ENCODE data around the gene NEMF.
A peak's percentile ranks its signal among the peaks of the same experiment; 100 is the strongest.
"Not testable (repeated sequence)": the region's sequence is repeated elsewhere in the genome, so short reads cannot be mapped to it uniquely, and the experiment has no call there.

NEMF gene

DNA sequence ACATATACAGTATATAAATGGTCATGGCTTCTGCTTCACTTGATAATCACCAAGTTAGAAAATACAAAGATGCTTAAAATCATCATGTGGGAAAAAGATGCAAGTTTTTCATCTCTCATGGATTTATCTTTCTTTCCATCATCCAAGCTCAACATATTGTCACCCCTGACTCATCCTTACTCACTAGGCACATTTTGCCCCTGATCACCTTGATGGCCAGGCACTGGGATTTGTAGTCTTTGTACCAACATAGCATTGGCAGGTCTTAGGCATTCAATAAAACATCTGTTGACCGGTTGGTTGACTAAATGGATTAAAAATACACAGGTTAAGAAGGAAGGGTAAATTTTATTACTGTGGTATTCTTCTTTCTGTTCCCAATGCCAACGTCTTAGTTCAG is 56.6 kb downstream of the NEMF start:
- DNase-seq: no peak

DNA sequence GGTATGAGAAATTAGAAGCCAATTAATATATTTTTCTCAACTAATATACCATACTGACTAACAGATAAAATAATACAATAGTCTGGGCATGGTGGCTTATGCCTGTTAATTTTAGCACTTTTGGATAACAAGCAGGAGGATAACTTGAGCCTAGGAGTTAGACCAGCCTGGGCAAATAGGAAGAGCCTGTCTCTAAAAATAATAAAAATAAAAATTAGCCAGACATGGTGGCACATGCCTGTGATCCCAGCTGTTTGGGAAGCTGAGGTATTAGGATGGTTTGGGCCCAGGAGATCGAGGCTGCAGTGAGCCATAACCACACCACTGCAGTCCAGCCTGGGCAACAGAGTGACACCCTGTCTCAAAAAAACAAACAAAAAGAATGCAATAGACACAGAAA is 60.0 kb downstream of the NEMF start:
- no peak for DNase-seq

DNA sequence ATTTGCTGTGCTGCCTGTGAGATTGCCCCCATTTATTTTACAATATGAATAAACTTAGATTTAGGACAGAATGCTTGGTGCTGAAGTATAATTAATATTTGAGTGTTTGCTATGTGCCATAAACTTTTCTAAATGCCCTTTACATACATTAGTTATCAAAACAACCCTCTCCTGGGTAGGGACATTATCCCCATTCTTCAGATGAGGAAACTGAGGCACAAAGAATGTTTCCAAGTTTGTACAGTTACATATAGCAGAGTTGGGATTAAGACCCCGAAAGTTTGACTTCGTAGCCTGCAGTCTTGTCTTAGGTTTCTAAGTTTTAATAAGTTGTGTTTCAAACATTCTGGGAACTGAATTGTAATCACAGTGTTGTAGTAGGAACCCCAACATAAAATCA is 66.3 kb downstream of the NEMF start:
- no peak for DNase-seq

DNA sequence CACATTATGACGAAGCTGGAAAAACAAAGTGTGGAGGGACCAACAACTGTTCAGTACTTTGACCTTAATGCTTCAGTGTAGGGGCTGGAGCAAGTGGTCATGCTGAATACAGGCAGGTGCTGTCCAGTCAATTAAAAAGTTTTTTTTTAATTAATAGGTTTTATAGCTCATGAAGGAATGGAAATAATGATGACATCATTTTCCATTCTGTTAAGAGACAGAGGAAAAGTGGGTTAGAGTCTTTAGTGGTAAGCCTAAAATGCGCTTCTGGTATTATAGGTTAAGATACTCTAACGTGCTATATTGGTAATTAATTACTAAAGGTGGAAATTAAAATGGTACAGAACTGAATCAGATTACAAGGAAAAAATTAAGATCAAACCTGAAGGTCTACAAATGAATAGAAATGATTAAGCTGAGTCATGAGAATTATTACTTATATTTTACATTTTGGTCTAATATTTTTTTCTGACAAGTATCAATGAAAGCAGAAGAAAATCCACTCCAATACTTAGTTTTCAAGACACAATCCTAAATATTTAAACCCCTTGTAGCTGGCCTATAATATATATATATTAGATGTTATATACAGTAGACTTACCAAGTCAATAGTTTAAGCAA is 69.1 kb downstream of the NEMF start:
- DNase-seq: no peak

DNA sequence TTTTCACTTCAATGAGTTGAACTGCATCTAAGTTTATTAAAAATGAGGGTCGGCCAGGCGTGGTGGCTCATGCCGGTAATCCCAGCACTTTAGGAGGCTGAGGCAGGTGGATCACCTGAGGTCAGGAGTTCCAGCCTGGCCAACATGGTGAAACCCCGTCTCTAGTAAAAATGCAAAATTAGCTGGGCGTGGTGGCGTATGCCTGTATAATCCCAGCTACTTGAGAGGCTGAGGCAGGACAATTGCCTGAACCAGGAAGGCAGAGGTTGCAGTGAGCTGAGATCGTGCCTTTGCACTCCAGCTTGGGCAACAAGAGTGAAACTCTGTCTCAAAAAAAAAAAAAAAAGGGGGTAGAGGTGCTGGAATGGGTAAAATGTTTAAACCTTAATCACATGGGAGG is 71.5 kb downstream of the NEMF start:
- DNase-seq: not testable (repeated sequence)

DNA sequence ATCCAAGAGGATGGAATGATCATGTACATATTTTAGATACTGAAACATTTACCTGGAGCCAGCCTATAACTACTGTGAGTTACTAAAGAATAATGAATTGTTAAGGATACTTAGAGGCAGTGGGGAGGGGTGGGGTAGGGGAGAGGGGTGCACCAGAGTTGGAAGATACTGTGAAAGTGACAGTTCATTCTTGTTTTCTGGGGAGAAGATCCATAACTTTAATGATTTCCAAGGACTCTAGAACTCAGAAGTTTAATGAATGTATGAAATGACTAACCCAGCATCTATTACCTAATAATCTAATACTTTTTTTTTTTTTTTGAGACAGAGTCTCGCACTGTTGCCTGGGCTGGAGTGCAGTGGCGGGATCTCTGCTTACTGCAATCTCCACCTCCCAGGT is 74.2 kb downstream of the NEMF start:
- no peak for DNase-seq

DNA sequence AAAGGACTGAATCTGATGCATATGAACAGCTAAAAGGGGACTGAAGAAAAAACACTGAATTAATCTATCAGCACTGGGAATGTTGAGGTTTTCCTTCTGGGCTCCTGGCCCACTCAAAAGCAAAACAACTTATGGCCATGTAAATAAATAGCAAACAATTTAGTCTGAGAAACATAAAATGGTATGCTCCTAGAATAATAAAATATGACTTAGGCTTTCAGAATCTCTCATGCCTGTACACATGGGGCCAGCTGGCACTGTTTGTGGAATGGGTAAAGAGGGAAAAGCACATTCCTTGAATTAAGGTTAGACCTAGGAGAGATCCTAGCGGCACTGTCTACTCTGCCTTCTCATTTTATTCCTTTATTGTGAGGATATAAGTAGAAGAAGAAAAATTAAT is 78.5 kb downstream of the NEMF start:
- DNase-seq: no peak

DNA sequence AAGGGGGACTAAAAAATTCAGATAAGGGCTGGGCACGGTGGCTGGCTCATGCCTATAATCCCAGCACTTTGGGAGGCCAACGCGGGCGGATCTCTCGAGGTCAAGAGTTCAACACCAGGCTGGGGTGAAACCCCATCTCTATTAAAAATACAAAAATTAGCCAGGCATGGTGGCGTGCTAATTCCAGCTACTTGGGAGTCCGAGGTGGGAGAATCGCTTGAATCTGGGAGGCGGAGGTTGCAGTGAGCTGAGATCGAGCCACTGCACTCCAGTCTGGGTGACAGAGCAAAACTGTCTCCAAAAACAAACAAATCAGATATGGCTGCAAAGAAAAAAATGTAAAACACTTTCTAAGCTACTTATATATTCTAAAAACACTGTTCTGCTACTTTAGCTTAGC is 80.9 kb downstream of the NEMF start:
- not testable (repeated sequence) for DNase-seq

DNA sequence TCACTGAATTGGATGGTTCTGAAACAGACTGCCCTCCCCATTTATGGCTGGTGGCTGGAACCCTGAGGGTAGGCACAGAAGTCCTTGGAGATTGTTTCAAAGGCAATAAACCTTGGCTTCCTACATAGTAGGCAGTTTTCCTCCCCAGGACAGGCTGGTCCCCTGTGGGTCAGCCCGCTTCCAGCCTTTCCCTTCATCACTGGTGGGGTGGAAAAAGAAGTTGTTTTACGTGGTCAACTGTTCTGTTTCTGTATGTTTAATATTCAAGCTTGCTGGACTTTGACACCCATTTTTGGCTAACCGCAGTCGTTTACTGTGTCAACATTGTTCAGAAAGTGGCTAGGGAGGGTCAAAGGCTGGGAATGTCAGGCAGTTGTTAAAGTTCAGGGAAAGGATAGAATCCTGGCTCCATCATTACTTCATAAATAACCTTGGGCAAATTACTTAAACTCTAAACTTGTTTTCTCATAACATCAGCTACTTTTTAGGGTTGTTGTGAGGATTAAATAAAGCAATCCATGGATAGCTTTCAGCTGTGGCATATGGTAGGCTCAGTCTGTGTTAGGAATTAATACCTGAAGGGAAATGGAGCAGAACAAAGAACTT is 82.3 kb downstream of the NEMF start:
- DNase-seq: no peak

DNA sequence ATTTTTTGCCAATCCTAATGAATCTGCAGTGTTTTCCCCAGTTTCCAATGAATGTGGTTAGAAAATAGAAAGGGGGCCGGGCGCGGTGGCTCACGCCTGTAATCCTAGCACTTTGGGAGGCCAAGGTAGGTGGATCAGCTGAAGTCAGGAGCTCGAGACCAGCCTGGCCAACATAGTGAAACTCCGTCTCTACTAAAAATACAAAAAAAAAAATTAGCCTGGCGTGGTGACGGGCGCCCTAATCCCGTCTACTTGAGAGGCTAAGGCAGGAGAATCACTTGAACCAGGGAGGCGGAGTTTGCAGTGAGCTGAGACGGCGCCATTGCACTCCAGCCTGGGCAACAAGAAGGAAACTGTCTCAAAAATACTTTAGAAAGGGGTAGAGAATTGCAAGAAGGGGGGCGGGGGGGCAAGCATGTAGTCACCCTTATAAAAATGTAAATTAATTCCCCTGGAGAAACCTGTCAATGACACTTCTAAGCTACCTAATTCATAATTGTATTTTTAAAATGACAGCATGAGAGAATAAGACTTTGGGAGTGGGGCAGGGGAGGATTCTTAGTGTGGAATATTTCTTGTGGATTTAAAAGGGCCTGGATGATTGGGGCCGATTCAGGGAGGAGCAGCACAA is 82.9 kb downstream of the NEMF start:
- no peak for DNase-seq

DNA sequence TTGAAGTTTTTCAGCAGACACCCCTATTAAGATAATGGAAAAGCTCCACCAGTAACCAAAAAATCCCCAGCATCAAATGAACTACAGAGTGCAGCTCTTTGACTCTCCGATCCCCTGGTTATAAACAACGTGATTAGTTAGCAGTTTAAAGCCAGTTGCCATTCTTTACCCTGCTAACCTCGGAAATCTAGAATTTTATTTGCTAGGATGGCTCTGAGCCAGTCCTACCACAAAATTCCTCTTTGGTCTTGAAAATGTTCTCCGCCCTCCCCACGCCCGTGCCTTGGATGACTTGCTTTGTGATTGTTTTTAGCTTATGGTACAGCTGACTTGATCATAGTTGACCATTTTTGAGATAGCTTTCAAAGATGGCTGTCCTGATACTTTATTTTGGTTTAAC is 83.4 kb downstream of the NEMF start:
- DNase-seq: no peak

DNA sequence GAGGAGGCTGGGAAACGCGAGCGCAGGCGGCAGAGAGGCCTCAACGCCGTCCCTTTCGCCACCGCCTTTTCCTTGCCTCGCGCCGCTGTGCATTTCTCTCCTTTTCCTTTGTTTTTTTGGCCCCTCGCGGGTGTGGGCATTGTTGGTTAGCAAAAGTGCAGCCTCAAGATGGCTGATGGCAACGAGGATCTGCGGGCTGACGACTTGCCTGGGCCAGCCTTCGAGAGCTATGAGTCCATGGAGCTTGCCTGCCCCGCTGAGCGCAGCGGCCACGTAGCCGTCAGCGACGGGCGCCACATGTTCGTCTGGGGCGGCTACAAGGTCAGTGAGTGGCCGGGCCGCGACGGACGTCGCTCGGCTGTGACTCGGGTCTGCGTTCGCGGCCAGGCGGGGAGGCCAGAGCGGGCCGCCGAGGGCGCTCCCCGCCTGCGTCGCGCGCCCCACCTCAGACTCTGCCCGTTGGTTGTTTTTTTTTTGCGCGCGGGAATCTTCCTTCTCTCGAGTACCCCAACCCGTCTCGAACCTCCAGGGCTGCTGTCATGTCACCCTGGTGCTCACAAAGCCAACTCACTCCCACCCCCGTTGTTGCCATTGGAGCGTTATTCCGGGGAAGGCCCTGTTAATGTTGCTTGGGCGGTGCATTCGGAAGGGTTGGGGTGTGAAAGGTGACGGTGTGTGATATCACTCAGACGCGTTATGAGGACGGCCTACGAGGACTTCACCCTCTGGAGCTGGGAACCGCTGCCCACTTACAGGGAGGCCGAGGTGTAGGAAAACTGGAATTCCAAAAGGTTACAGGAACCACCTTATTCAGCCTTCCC is 84.1 kb downstream of the NEMF start:
- peak; percentile 75 to 82 for DNase-seq

DNA sequence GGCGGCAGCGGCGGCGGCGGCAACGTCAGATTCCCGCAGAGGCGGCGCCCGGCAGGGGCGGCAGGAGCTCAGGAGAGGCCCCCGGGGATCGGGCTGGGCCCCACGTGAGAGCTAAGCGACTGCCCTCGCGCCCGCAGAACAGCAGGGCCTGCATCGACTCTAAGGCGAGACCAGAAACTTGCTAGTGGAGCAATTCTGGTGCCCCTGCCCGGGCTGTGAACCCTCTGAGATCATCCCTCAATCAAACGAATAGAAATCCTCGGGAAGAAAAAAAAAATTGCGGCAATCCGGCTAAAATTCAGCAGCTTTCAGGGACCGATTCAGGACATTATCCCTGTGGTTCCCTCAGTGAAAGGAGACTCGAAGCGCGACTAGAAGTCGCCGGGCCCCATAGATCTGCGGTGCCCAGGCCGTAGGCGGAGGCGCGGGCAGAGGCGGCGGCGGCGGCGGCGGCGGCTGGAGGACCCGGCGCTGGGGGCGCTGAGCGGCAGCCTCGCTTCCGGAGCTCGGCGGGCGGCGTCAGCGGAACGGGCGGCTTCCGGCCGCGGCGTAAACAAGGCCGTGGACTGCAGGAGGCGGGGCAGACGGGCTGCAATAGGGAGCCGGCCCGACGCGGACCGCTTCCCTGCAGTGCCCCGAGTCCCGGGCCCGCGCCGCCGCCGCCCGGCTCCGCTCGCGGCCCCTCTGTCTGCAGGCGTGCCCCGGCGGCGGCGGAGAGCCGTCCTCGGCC is 84.9 kb downstream of the NEMF start, which contains the start of gene KLHDC2:
Gene KLHDC2, plus strand, starts transcription at position 583 of the 730 bp plus-strand sequence. CDS start 316 bp downstream, outside the sequence.
- peak; percentile 87 to 91 for DNase-seq

DNA sequence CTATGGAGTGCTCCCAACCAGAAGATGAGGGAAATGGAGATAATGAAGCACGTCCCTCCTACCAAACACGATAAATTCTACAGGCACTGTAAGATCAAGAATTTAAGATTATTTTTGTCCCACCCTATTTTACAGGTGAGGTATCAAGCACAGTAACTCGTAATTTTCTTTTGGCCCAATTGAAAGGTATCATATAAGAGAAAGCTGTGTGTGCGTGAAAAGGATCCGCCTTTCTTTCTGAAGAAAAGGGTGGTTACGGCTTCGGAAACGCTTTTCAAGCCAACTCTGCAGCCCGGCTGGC is 85.4 kb downstream of the NEMF start:
- DNase-seq: no peak

DNA sequence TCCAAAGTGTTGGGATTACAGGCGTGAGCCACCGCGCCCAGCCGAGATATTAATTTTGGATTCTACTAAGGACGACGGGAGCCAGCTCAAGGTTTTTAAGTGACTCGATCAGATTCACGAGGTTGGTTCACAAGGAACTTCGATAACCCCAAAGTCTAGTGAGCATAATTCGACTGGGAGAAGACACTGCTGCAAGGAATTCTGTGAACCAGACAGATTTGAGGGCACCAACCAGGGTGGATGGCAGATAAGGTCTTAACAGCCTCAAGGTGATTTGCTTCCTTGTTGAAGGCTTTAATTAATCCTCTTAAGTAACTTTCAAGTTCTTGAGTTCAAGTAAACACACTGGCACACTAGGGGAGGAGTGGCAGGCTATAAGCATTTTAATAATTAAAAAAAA is 85.7 kb downstream of the NEMF start:
- DNase-seq: no peak

DNA sequence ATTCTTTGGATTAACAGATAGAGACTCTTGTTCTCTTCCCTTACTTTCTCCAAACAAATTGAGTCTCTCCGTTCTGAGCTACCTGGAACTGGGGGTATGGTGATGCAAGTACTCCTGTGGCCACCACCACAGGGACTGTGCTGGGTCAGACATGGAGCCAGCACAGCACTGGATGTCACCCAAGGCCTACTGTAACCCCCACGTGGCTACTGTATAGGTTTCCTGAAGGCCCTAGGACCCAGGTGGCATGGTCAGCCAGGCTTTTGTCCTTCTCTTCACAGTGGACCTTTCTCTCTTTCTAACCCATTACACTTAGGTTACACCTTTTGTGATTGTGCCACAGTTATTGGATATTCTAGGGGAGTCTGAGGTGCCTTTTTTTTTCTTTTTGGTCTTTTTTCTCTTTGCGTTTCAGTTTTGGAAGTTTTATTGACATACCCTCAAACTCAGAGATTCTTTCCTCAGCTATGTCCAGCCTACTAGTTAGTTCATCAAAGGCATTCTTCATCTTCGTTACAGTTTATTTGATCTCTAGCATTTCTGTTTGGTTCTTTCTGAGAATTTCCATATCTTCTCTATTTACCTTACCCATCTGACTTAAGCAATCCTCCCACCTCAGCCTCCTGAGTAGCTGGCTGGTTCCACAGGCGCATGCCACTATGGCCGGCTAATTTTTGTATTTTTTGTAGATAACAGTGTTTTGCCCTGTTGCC is 90.6 kb downstream of the NEMF start:
- DNase-seq: no peak

DNA sequence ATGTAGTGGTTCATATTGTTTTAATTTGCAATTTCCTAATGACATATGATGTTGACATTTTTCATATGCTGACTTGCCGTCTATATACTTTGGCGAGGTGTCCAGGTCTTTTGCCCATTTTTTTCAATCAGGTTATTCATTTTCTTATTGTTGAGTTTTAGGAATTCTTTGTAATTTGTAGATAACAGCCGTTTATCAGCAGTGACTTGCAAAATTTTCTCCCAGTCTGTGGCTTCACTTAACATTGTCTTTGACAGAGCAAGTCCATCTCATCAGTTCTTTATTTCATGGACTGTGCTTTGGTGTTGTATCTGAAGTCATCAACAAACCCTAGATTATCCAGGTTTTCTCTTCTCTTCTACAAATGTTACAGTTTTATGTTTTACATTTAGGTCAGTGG is 97.2 kb downstream of the NEMF start:
- no peak for DNase-seq

DNA sequence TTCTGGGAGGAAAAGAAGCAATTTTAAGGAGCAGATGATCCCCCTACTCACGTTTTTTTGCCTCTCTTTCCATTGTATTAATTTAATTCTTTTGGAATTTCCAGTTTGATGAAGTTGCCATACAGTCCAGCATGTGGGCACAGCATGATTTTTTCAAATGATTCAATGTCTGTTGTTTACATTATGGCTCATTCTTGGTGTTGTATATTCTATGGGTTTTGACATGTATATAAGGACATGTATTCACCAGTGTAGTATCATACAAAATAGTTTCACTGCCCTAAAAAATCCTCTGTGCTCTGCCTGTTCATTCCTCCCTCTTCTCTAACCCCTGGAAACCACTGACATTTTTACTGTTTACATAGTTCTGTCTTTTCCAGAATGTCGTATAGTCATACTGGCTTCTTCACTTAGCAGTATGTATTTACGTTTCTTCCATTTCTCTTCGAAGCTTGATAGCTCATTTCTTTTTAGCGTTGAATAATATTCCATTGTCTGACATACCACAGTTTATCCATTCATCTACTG is 98.0 kb downstream of the NEMF start:
- DNase-seq: no peak

DNA sequence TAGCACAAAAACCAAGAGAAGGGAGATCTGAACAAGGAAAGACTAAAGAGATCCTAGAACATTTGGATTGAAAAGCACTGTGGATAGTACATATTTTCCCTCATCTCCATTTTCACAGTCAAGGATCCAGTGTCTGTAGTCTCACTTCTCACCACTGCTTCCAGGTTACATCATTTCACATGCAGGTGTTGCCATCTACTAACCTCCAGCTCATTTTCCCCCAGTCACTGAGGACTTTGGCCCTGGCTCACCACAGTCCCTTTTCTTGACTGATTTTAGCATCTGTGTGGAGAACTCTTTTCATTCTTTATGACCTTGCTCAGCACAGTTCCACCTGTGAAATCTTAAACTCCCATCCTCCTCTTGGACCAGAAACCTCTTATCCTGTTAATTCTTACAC is 106.1 kb downstream of the NEMF start:
- not testable (repeated sequence) for DNase-seq

DNA sequence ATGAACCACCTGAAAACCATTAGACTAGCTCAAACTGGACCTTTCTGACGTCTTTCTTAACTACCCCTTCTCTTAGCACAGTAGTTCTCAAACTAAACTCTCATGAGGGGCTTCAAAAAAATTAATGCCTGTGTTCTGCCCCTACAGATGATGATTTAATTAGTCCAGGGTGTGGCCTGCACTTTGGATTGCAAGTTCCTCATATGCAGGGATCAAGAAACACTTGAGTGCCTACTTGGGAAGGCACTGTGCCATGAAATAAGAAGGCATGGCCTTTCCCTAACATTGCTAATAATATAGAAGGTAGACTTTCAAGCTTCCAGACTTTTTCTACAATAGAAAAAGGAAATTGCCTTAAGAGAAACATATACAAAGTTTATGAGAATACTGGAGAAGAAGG is 107.4 kb downstream of the NEMF start:
- DNase-seq: no peak

DNA sequence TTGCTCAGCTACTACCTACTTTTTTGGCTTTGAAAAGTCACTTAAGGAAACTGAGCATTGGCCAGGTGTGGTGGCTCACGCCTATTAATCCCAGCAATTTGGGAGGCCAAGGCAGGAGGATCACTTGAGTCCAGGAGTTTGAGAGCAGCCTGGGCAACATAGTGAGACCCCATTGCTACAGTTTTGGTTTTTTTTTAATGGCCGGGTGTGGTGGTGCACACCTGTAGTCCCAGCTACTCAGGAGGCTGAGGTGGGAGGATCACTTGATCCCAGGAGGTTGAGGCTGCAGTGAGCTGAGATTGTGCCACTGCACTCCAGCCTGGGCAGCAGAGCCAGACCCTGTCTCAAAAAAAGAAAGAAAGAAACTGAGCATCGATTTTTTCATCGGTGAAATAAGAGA is 116.9 kb downstream of the NEMF start:
- DNase-seq: not testable (repeated sequence)

DNA sequence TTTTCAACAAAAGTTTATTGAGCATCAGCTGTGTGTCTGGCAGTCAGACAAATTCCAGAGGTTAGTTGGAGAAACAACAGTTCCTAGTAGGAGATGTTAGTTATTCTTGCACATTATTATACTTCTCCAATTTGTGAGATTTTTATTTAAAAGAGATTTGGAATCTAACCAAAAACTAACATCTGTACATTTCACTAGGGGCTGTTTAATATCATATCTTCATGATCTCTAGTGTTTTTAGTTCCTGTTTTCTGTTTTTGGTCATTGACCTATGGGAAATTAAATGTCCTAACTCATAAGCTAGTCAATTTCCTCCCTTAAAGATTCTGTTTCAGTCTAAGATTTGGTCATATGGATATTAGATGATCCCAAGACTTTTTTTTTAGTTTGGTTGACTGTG is 118.8 kb downstream of the NEMF start:
- DNase-seq: no peak

Data from stimulated activated CD4-positive, alpha-beta T cell treated with anti-CD3 and anti-CD28 coated beads, Interleukin-2, amount 100 ng/mL, for 24 hours (primary cell).